Smooth muscle cell (in vitro differentiated cells): ENCODE data around the gene ULK2. TPM values are rescaled to one million over a fixed set of nuclear protein-coding genes. Genes with fewer than 3 reads are reported as not detected.

Source experiments
- DNase-seq: peaks from one replicate; lab custom pipeline; 2025; ENCODE audit not compliant: unreplicated experiment; lab: John Stamatoyannopoulos, UW
- H2AFZ ChIP-seq: fragments of 200-600 bp; sonication (generic); 2 replicates; pipeline ENCODE4 v1.6.0; 2016; ENCODE audit warnings: antibody characterized with exemption, low read depth, mild to moderate bottlenecking
- H3F3A ChIP-seq: fragments of 200-600 bp; sonication (generic); 2 replicates; pipeline ENCODE4 v1.6.0; 2017; ENCODE audit warnings: antibody characterized with exemption, low read depth
- H3K27ac ChIP-seq: fragments of 200-600 bp; sonication (generic); 2 replicates; pipeline ENCODE4 v1.5.1; 2016; ENCODE audit warnings: low read depth, mild to moderate bottlenecking
- H3K27me3 ChIP-seq: fragments of 200-600 bp; sonication (generic); 2 replicates; pipeline ENCODE4 v1.6.1; 2016; ENCODE audit warnings: low read depth, mild to moderate bottlenecking
- H3K36me3 ChIP-seq: fragments of 200-600 bp; sonication (generic); 2 replicates; pipeline ENCODE4 v1.5.1; 2016; ENCODE audit warnings: low read depth
- H3K4me1 ChIP-seq: fragments of 200-600 bp; sonication (generic); 2 replicates; pipeline ENCODE4 v1.5.1; 2016; ENCODE audit warnings: low read depth
- H3K4me2 ChIP-seq: fragments of 200-600 bp; sonication (generic); 2 replicates; pipeline ENCODE4 v1.6.0; 2016; ENCODE audit warnings: mild to moderate bottlenecking
- H3K4me3 ChIP-seq: fragments of 200-600 bp; sonication (generic); 2 replicates; pipeline ENCODE4 v1.5.1; 2016; ENCODE audit warnings: mild to moderate bottlenecking
- H3K79me2 ChIP-seq: fragments of 200-600 bp; sonication (generic); 2 replicates; pipeline ENCODE4 v1.6.0; 2016; ENCODE audit warnings: low read depth, mild to moderate bottlenecking
- H3K9ac ChIP-seq: fragments of 200-600 bp; sonication (generic); 2 replicates; pipeline ENCODE4 v1.6.0; 2016; ENCODE audit warnings: low read depth
- H3K9me3 ChIP-seq: fragments of 200-600 bp; sonication (generic); replicated peaks from 2 replicates; pipeline ENCODE4 v1.5.1; 2016; ENCODE audit warnings: low read depth
- H4K20me1 ChIP-seq: fragments of 200-600 bp; sonication (generic); 2 replicates; pipeline ENCODE4 v1.6.0; 2016; ENCODE audit warnings: low read depth
- WGBS: methylation state at CpG from one replicate; pipeline ENCODE4 v1.1.7; 2016; ENCODE audit warnings: low lambda C conversion rate; 5-methylcytosine and 5-hydroxymethylcytosine counted together
- polyA plus RNA-seq: library from polyadenylated mRNA; unstranded; fragments of >200 nt; fragmentation: Nextera tagmentation; extraction: Ambion mirVana; gene quantifications from 2 replicates; pipeline ENCODE4 v1.2.1, GENCODE V29; 2016
- total RNA-seq: library from RNA; depleted of rRNA; stranded (reverse); fragments of >200 nt; gene quantifications from 2 replicates; pipeline ENCODE4 v1.2.3, GENCODE V29; 2014
- TF ChIP-seq, protein P1 (sequence below): fragments of 200-600 bp; sonication (generic); IDR thresholded peaks from 2 replicates; pipeline ENCODE4 v1.5.1; 2017; ENCODE audit warnings: borderline replicate concordance, mild to moderate bottlenecking, antibody characterized with exemption; ENCODE audit not compliant: insufficient read depth, poor library complexity, severe bottlenecking

Gene ULK2
- total and polyA plus RNA-seq, 2 experiments from 2014 or later = 9.7 to 24.0 TPM

DNA sequence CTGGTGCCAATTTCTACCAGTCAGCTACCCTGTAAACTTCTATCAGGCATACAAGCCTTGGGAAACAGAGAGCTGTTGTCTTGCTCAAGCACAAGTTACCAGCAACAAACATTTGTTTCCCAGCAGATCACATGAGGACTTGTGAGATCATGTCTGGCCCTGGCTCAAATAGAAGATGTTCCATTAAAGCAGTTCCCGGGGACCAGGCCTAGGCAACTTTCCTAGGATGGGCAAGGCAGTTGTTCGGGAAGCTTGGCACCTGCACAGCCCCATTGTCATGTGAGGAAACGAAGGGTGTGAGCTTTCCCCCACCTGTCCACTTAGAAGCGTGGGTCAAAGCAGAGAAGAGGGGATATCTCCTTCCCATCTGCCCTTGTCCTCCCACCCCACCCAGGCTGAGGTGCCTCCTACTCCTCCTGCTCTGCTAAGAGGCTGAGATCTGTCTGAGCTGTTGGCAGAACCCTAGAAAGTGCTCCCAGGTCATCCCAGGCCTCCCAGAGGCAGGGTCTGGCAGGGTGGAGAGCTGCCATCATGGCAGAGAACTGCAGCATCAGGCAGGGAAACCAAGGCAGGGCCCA, 140.1 kb downstream of the ULK2 start:
- no peak overlapping the region for H3K9ac ChIP-seq
- H3K27ac ChIP-seq = peak overlapping the region; percentile 60
- no peaks in the 10 kb centered on the region for H3K36me3 ChIP-seq
- H2AFZ ChIP-seq = no peak overlapping the region
- 92% methylated on average over 4 of the region's 4 CpGs for WGBS
- H3K4me2 ChIP-seq = peak overlapping the region; percentile 1
- H3K9me3 ChIP-seq = no peaks in the 10 kb centered on the region
- H4K20me1 ChIP-seq = no peaks in the 10 kb centered on the region
- no peak overlapping the region for H3K4me3 ChIP-seq
- no peak for DNase-seq
- no peaks in the 10 kb centered on the region for H3K79me2 ChIP-seq
- no peaks in the 10 kb centered on the region for H3K27me3 ChIP-seq
- TF ChIP-seq, protein P1, sequence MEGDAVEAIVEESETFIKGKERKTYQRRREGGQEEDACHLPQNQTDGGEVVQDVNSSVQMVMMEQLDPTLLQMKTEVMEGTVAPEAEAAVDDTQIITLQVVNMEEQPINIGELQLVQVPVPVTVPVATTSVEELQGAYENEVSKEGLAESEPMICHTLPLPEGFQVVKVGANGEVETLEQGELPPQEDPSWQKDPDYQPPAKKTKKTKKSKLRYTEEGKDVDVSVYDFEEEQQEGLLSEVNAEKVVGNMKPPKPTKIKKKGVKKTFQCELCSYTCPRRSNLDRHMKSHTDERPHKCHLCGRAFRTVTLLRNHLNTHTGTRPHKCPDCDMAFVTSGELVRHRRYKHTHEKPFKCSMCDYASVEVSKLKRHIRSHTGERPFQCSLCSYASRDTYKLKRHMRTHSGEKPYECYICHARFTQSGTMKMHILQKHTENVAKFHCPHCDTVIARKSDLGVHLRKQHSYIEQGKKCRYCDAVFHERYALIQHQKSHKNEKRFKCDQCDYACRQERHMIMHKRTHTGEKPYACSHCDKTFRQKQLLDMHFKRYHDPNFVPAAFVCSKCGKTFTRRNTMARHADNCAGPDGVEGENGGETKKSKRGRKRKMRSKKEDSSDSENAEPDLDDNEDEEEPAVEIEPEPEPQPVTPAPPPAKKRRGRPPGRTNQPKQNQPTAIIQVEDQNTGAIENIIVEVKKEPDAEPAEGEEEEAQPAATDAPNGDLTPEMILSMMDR = no peak
- H3K4me1 ChIP-seq = no peaks in the 10 kb centered on the region
- H3F3A ChIP-seq = no peaks in the 10 kb centered on the region

DNA sequence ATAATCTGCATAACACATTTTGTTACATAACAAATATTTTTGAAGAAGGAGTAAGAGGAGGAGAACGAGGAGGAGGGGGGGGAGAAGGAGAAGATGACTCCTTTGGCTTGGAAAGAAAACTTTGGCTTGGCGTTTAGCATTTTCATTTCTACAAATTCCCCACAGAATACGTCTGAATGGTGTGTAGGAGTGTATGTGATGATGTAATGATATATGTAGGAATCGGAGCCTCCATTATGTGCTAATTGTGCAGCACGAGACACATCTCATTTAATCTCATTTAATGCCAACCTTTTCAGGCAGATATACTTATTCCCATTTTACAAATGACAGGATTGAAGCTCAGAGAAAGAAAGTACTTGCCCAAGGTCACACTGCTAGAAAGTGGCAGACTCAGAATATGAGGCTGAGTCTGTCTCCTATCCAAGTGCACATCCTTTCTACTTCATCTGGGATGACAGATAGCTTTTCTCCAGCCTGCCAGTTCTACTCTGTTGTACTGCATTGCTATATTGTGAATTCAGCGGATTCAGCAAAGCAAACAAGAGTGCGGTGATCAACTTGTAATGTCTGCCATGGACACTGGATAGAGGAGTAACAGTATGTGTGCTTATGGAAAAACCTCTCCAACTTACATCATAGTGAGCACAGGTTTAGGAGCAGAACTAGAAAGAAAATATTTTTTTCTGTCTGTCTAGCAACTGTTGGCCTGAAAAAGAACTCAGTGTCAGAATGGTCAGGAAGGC, 140.9 kb downstream of the ULK2 start:
- TF ChIP-seq, protein P1 = no peak
- Histone ChIP-seq H3F3A (no peaks in the 10 kb centered on the region), H3K4me1 (no peaks in the 10 kb centered on the region), H3K4me2 (no peak overlapping the region), H3K9ac (no peak overlapping the region), H3K36me3 (no peaks in the 10 kb centered on the region), H3K4me3 (no peak overlapping the region), H4K20me1 (no peaks in the 10 kb centered on the region), H3K79me2 (no peaks in the 10 kb centered on the region), H3K9me3 (no peaks in the 10 kb centered on the region), H2AFZ (no peak overlapping the region), H3K27ac (peak overlapping the region; percentile 60), H3K27me3 (no peaks in the 10 kb centered on the region)
- WGBS = 93% methylated on average over 7 of the region's 7 CpGs
- DNase-seq = no peak

DNA sequence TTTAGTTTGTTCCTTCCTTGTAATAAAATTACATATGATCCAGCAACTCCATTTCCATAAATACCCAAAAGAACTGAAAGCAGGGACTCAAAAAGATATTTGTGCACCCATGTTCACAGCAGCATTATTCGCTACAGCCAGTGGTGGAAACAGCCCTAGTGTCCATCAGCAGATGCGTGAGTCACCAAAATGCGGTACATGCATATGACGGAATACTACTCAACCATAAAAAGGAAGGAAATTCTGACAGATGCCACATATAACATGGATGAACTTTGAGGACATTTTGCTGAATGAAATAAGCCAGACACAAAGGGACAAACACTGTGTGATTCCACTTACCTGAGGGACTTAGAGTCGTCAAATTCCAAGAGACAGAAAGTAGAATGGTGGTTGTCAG, 142.2 kb downstream of the ULK2 start:
- Histone ChIP-seq H3K9me3 (no peaks in the 10 kb centered on the region), H3K4me3 (no peak overlapping the region), H3K4me1 (no peaks in the 10 kb centered on the region), H3K27me3 (no peaks in the 10 kb centered on the region), H3K27ac (no peak overlapping the region), H3K4me2 (no peak overlapping the region), H3K36me3 (no peaks in the 10 kb centered on the region), H2AFZ (no peak overlapping the region), H3K79me2 (no peaks in the 10 kb centered on the region), H3K9ac (no peak overlapping the region), H4K20me1 (no peaks in the 10 kb centered on the region), H3F3A (no peaks in the 10 kb centered on the region)
- DNase-seq = no peak
- 96% methylated on average over 5 of the region's 5 CpGs for WGBS
- TF ChIP-seq, protein P1 = no peak
